Measurements from ENCODE around the gene RXRA.

The RXRA gene

DNA sequence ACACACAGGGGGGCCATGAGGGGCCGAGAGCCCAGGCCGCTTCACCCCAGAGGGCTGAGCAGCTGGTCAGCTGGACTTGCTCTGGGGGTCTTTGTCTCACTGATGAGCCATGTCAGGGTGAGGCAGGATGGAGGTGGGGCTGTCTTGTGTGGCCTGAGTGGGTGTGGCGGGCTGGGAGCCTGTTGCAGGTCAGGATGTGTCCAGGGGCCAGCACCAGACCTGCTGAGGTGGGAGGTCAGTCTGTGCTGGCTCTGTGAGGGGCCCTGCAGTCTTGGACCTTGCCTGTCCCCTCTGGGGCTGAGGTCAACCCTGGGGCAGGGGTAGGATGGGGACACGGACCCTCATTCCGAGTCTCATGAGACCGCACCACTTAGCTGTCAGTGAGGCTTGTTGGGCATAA, 56.9 kb downstream of the RXRA start:
- ChIA-PET POLR2A (no interaction called here), CTCF (interaction anchor here (0.8 to 1.3 kb wide), 2 partner anchors 20 to 60 kb away, joined by 3 to 5 read pairs; no protein-coding TSS in a partner anchor)
- H3K4me3 ChIP-seq (ENCODE audit: low read depth, low read length): no peak overlapping the region
- no peak for DNase-seq (ENCODE audit: low read depth, low spot score)
- TF ChIP-seq, protein P1, sequence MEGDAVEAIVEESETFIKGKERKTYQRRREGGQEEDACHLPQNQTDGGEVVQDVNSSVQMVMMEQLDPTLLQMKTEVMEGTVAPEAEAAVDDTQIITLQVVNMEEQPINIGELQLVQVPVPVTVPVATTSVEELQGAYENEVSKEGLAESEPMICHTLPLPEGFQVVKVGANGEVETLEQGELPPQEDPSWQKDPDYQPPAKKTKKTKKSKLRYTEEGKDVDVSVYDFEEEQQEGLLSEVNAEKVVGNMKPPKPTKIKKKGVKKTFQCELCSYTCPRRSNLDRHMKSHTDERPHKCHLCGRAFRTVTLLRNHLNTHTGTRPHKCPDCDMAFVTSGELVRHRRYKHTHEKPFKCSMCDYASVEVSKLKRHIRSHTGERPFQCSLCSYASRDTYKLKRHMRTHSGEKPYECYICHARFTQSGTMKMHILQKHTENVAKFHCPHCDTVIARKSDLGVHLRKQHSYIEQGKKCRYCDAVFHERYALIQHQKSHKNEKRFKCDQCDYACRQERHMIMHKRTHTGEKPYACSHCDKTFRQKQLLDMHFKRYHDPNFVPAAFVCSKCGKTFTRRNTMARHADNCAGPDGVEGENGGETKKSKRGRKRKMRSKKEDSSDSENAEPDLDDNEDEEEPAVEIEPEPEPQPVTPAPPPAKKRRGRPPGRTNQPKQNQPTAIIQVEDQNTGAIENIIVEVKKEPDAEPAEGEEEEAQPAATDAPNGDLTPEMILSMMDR (IDR thresholded peaks at IDR 0.05; ENCODE audit: insufficient read depth, low read length, missing control alignments): no peak

DNA sequence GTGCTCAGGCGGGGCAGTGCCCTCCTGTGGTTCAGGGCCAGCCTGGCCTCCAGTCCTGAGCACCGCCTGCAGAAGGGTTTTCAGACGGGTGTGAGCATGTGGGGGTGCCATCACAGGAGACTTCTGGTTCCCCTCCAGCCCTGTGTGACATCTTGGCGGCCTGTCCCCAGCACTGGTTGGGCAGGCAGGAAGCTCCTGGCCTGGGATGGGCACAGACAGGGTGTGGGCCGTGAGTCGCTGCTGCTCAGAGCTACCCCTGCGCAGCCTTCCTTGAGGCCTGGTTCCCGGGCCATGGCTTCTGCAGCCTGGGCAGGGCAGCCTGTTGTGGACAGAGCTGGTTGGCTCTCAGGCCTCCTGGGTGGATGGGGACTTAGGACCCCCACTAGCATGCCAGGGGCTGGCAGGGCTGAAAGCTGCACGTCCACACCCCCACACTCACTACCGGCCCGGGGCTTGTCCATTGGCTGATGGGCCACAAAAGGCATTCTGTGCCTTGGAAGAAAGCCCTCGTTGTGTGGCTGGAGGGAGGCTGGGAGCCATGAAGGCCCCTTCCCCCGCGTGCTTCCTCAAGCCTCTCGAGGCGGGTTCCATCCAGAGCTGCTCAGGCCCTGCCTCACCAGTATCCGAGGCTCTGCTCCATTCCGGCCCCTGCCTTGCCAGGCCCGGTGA, 58.7 kb downstream of the RXRA start:
- TF ChIP-seq, protein P1 (IDR thresholded peaks at IDR 0.05; ENCODE audit: insufficient read depth, low read length, missing control alignments): no peak
- CTCF ChIA-PET: interaction anchor here (0.8 to 2.7 kb wide), 3 partner anchors 9 to 214 kb away, joined by 3 to 11 read pairs (median 3); no protein-coding TSS in a partner anchor
- H3K4me3 ChIP-seq (ENCODE audit: low read depth, low read length): no peak overlapping the region
- POLR2A ChIA-PET: no interaction called here
- DNase-seq (ENCODE audit: low read depth, low spot score): no peak

DNA sequence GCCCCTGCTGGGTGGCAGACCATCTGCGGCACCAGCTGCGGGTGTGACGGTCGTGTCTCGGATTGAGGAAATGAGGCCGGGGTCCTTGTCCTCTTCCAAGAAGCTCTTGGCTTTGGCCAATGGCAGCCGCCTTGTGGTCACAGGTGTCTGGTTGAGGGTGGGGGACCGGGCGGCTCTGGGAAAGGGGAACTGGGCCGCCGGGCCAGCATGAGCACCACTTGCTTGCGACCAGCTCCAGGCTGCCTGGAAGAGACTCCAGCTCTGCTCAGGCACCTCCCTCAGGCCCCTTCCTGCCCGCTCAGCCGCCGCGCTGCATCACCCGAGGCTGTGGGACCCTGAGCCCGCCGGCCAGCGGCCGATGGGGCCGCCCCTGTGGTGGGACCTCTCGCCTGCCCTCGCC, 59.7 kb downstream of the RXRA start:
- TF ChIP-seq, protein P1 (IDR thresholded peaks at IDR 0.05; ENCODE audit: insufficient read depth, low read length, missing control alignments): no peak
- CTCF ChIA-PET: interaction anchor here (2.7 kb wide), 1 partner anchor 215 kb away, joined by 11 read pairs; no protein-coding TSS in a partner anchor
- no peak for DNase-seq (ENCODE audit: low read depth, low spot score)
- POLR2A ChIA-PET: no interaction called here
- no peak overlapping the region for H3K4me3 ChIP-seq (ENCODE audit: low read depth, low read length)

DNA sequence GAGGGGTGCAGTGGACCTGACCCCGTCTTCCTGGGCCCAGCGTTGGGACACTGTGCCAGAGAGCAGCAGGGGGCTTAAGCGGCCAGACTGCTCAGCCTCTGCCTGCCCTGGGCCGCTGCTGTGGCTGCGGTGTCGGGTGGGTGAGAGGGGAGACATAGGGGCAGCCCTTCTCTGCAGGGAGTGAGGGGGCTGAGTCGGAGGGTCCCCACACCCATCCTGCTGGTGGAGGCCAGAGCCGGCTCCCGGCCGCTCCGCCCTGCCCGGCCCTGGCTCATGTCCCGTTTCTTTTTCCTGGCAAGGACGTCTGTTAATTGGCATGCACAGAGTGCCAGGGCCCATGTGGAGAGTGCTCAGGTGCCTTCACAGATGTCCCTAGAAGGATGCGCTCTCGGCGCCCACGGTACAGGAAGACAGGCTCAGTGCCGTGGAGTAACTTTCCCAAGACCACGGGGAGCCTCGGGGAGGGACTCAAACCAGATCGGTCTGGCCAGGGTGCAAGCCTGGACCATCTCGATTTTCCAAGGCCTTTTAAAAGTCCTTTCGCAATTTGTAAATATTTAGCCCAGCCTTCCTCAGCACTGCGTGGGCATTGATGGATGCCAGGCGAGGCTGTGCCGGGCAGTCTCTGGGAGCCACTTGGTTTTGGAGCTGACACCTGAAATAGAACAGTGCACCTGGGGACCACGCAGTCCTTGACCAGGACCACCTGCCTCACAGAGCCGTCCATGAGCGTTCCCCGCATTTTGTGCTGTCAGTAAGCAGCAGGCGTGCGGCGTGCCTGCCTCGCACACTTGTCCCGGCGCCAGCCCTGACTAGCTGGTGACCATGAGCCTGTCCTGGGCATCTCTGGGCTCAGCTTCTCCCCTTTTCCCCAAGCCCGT, 60.9 kb downstream of the RXRA start:
- POLR2A ChIA-PET: no interaction called here
- H3K4me3 ChIP-seq (ENCODE audit: low read depth, low read length): no peak overlapping the region
- TF ChIP-seq, protein P1 (IDR thresholded peaks at IDR 0.05; ENCODE audit: insufficient read depth, low read length, missing control alignments): no peak
- CTCF ChIA-PET: interaction anchor here (0.8 kb wide), 2 partner anchors 8 to 10 kb away, joined by 4 read pairs; no protein-coding TSS in a partner anchor
- no peak for DNase-seq (ENCODE audit: low read depth, low spot score)

DNA sequence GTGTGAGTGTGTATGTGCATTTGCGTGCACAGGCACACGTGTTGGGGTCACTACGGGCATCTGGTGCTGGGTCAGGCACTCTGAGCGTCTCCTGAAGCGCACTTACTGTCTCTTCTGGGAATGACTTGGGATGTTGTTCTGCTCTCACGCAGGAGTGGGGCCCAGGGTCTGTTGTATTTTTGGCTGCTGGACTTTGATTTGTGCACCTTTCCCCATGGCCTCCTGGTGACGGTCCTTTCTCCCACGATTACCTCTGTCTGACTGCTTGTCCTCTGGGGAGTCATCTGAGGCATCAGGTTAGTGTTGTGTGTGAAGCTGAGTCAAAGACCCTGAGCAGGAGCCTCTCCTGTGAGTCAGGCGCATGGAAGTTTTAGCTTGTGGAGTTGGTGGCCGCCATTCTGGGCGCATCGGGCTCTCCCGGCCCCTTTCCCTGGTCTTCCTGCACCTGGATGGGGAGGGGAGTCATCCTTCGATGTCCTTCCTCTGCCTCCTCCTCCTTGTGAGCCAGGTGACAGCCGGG, 62.1 kb downstream of the RXRA start:
- ChIA-PET CTCF (interaction anchor here (0.8 to 1.2 kb wide), 2 partner anchors 9 to 217 kb away, joined by 3 to 4 read pairs; no protein-coding TSS in a partner anchor), POLR2A (no interaction called here)
- DNase-seq (ENCODE audit: low read depth, low spot score): no peak
- H3K4me3 ChIP-seq (ENCODE audit: low read depth, low read length): no peak overlapping the region
- TF ChIP-seq, protein P1 (IDR thresholded peaks at IDR 0.05; ENCODE audit: insufficient read depth, low read length, missing control alignments): no peak

DNA sequence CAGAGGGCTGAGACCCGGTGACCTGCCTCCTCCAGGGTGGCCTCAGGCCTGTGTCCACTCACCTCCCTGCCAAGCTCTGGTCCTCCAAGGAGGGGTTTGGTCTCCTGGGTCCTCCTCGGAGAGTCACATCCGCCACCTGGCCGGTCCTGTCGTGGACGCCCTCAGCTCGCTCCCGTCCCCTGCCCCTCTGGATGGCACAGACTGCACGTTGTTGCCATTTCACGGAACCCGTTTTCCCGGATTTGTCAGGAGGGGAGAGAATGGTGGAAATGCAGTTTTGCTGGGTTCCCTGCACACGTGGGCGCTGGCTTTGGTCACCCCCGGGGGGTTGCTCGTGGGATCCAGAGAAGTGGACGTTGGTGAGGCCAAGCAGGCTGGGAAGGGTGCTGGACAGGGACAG, 62.7 kb downstream of the RXRA start:
- CTCF ChIA-PET: interaction anchor here (1.2 to 1.3 kb wide), 2 partner anchors 14 to 218 kb away, joined by 3 to 6 read pairs; no protein-coding TSS in a partner anchor
- no peak for DNase-seq (ENCODE audit: low read depth, low spot score)
- POLR2A ChIA-PET: no interaction called here
- TF ChIP-seq, protein P1 (IDR thresholded peaks at IDR 0.05; ENCODE audit: insufficient read depth, low read length, missing control alignments): no peak
- no peak overlapping the region for H3K4me3 ChIP-seq (ENCODE audit: low read depth, low read length)
